H1 (cell line): Measurements from ENCODE around the gene TMIGD3. TPM values are rescaled to one million over a fixed set of nuclear protein-coding genes. Genes with fewer than 3 reads are reported as not detected.

Experiments used
- CTCF ChIA-PET: fragments of 300-600 bp; sonication (Branson Sonifier 250); formaldehyde crosslinking; loops from one replicate; lab custom pipeline; 2021; ENCODE audit not compliant: partially characterized antibody; lab: Charles Lee
- POLR2A ChIA-PET: fragments of 300-600 bp; sonication (Branson Sonifier 250); formaldehyde crosslinking; loops from one replicate; lab custom pipeline; 2021; ENCODE audit warnings: inconsistent platforms; ENCODE audit not compliant: partially characterized antibody; lab: Charles Lee
- DNase-seq, 2 experiments: peaks; one replicate each; pipeline versions ENCODE4 v3.0.0 to v3.0.0-alpha.2; 2010 to 2022; ENCODE audit warnings: low spot score in 2 of 2, low read depth in 1 of 2, mixed read lengths in 1 of 2
- FAIRE-seq: peaks from 2 replicates; lab custom pipeline; 2011; peaks lifted over from hg19 to GRCh38; lab: Jason Lieb, UNC
- H2AFZ ChIP-seq: 2 replicates; pipeline ENCODE4 v1.8.1; 2012; ENCODE audit warnings: low read length, inconsistent platforms
- H2AK5ac ChIP-seq: 2 replicates; pipeline ENCODE4 v1.6.1; 2013; ENCODE audit warnings: low read depth, low read length
- H2BK120ac ChIP-seq: replicated peaks from 2 replicates; pipeline ENCODE3; 2013; ENCODE audit warnings: low read depth, low read length, inconsistent platforms
- H2BK12ac ChIP-seq: 2 replicates; pipeline ENCODE4 v1.6.1; 2013; ENCODE audit warnings: low read depth, low read length
- H2BK15ac ChIP-seq: 2 replicates; pipeline ENCODE4 v1.6.1; 2013; ENCODE audit warnings: low read length
- H2BK20ac ChIP-seq: 2 replicates; pipeline ENCODE4 v1.6.1; 2013; ENCODE audit warnings: low read length
- H2BK5ac ChIP-seq: 2 replicates; pipeline ENCODE4 v1.6.1; 2013; ENCODE audit warnings: low read depth, low read length
- H3K14ac ChIP-seq: 2 replicates; pipeline ENCODE4 v1.6.1; 2013; ENCODE audit warnings: inconsistent platforms; ENCODE audit not compliant: insufficient read length
- H3K18ac ChIP-seq: 2 replicates; pipeline ENCODE4 v1.6.1; 2013; ENCODE audit warnings: low read length; ENCODE audit errors: extremely low read depth
- H3K23ac ChIP-seq: 2 replicates; pipeline ENCODE4 v1.6.1; 2013; ENCODE audit warnings: inconsistent platforms; ENCODE audit not compliant: insufficient read length
- H3K23me2 ChIP-seq: 2 replicates; pipeline ENCODE4 v1.6.1; 2013; ENCODE audit warnings: low read depth, low read length
- H3K27ac ChIP-seq: 2 replicates; pipeline ENCODE4 v1.6.1; 2011; ENCODE audit warnings: low read depth, low read length, inconsistent platforms
- H3K27me3 ChIP-seq, 4 experiments: replicated peaks in 1 of 4; 1 replicate in 1 of 4; 2 replicates in 3 of 4; pipeline versions ENCODE4 v1.6.1 to v1.8.1; 2011 to 2013; ENCODE audit warnings: low read length in 3 of 4, mild to moderate bottlenecking in 3 of 4, inconsistent platforms in 2 of 4, mixed read lengths in 2 of 4, moderate library complexity in 1 of 4; ENCODE audit not compliant: control insufficient read depth in 3 of 4, insufficient read depth in 3 of 4; ENCODE audit errors: extremely low read depth in 1 of 4
- H3K36me3 ChIP-seq, 4 experiments: 2 replicates each; pipeline versions ENCODE4 v1.6.1 to v1.8.1; 2011 to 2013; ENCODE audit warnings: mild to moderate bottlenecking in 4 of 4, low read length in 3 of 4, moderate library complexity in 2 of 4, control low read depth in 1 of 4, inconsistent platforms in 1 of 4; ENCODE audit not compliant: insufficient read depth in 4 of 4, control insufficient read depth in 2 of 4
- H3K4ac ChIP-seq: replicated peaks from 2 replicates; pipeline ENCODE3; 2013; ENCODE audit warnings: low read length, low read depth, mixed read lengths, inconsistent platforms; ENCODE audit not compliant: insufficient read length
- H3K4me1 ChIP-seq, 4 experiments: replicated peaks in 1 of 4; 1 replicate in 1 of 4; 2 replicates in 3 of 4; pipeline versions ENCODE4 v1.6.1 to v1.8.1; 2011 to 2013; ENCODE audit warnings: low read length in 3 of 4, inconsistent platforms in 2 of 4, mixed read lengths in 1 of 4; ENCODE audit not compliant: insufficient read depth in 4 of 4, control insufficient read depth in 3 of 4
- H3K4me2 ChIP-seq, 2 experiments: 2 replicates each; pipeline versions ENCODE4 v1.6.1 to v1.8.1; 2011 to 2013; ENCODE audit warnings: low read depth in 2 of 2, low read length in 2 of 2, control low read depth in 1 of 2, inconsistent platforms in 1 of 2, mild to moderate bottlenecking in 1 of 2; ENCODE audit not compliant: insufficient read depth in 1 of 2
- H3K4me3 ChIP-seq, 4 experiments: fragments of 200-600, 300-600 bp in 1 of 4; sonication (generic), shearing (Covaris generic), sonication (Bioruptor Twin) in 1 of 4; 2 replicates each; pipeline versions ENCODE4 v1.5.1 to v1.8.1; 2011 to 2016; ENCODE audit warnings: low read length in 4 of 4, low read depth in 3 of 4, control low read depth in 2 of 4, inconsistent platforms in 2 of 4, mild to moderate bottlenecking in 2 of 4, mixed read lengths in 1 of 4, moderate library complexity in 1 of 4; ENCODE audit not compliant: insufficient read depth in 2 of 4; ENCODE audit errors: extremely low read depth in 1 of 4
- H3K56ac ChIP-seq: replicated peaks from 2 replicates; pipeline ENCODE3; 2013; ENCODE audit warnings: low read depth, mild to moderate bottlenecking, mixed read lengths, low read length, inconsistent platforms; ENCODE audit not compliant: insufficient read length
- H3K79me1 ChIP-seq: 2 replicates; pipeline ENCODE4 v1.6.1; 2013; ENCODE audit warnings: low read depth, low read length, control low read depth
- H3K79me2 ChIP-seq, 2 experiments: 2 replicates each; pipeline versions ENCODE4 v1.6.1 to v1.8.1; 2012 to 2013; ENCODE audit warnings: low read length in 2 of 2, mild to moderate bottlenecking in 2 of 2, inconsistent platforms in 1 of 2; ENCODE audit not compliant: insufficient read depth in 2 of 2, control insufficient read depth in 1 of 2
- H3K9ac ChIP-seq, 4 experiments: replicated peaks in 1 of 4; 1 replicate in 1 of 4; 2 replicates in 3 of 4; pipeline versions ENCODE4 v1.6.1 to v1.8.1; 2011 to 2013; ENCODE audit warnings: low read depth in 3 of 4, low read length in 3 of 4, control low read depth in 2 of 4, mild to moderate bottlenecking in 2 of 4, moderate library complexity in 2 of 4, inconsistent platforms in 1 of 4; ENCODE audit errors: extremely low read depth in 1 of 4
- H3K9me3 ChIP-seq, 2 experiments: 2 replicates each; pipeline versions ENCODE4 v1.6.1 to v1.8.1; 2012 to 2013; ENCODE audit warnings: mild to moderate bottlenecking in 2 of 2, moderate library complexity in 2 of 2, control low read depth in 1 of 2, inconsistent platforms in 1 of 2, low read depth in 1 of 2, low read length in 1 of 2, mixed read lengths in 1 of 2; ENCODE audit not compliant: insufficient read depth in 2 of 2
- H4K20me1 ChIP-seq, 2 experiments: replicated peaks in 1 of 2; 2 replicates each; pipeline versions ENCODE3 to v1.8.1; 2011 to 2013; ENCODE audit warnings: inconsistent platforms in 2 of 2, low read length in 2 of 2, mild to moderate bottlenecking in 1 of 2; ENCODE audit not compliant: insufficient read depth in 2 of 2, control insufficient read depth in 1 of 2
- H4K5ac ChIP-seq: 2 replicates; pipeline ENCODE4 v1.6.1; 2013; ENCODE audit warnings: low read length, low read depth, mixed read lengths, inconsistent platforms; ENCODE audit not compliant: insufficient read length
- H4K8ac ChIP-seq: 2 replicates; pipeline ENCODE4 v1.8.0; 2013; ENCODE audit warnings: mild to moderate bottlenecking, moderate library complexity, low read length, inconsistent platforms; ENCODE audit not compliant: insufficient read depth; ENCODE audit errors: extremely low read depth
- H4K91ac ChIP-seq: replicated peaks from 2 replicates; pipeline ENCODE3; 2013; ENCODE audit warnings: low read length, mixed read lengths, inconsistent platforms; ENCODE audit not compliant: insufficient read length
- ATF2 ChIP-seq: IDR thresholded peaks from 2 replicates; pipeline ENCODE4 v1.6.1; 2012; ENCODE audit warnings: low read length, inconsistent platforms
- E2F6 ChIP-seq: IDR thresholded peaks from 2 replicates; pipeline ENCODE4 v1.6.1; 2012; ENCODE audit warnings: inconsistent platforms
- NRF1 ChIP-seq: IDR thresholded peaks from 2 replicates; pipeline ENCODE4 v1.6.1; 2011; ENCODE audit warnings: mild to moderate bottlenecking, low read depth, low read length, improper control_type of control experiment
- SP4 ChIP-seq: IDR thresholded peaks from 2 replicates; pipeline ENCODE4 v1.6.1; 2012; ENCODE audit warnings: low read length, inconsistent platforms
- WGBS, 2 experiments: shearing (Covaris generic) in 1 of 2; methylation state at CpG; one replicate each; pipeline versions ENCODE4 v1.1.6 to v1.1.7; 2013 to 2015; ENCODE audit warnings: low lambda C conversion rate in 2 of 2, mixed read lengths in 2 of 2, inconsistent platforms in 1 of 2, low coverage in 1 of 2, missing lambda C conversion rate in 1 of 2; ENCODE audit not compliant: insufficient replicate concordance in 2 of 2, insufficient coverage in 1 of 2, insufficient read length in 1 of 2; ENCODE audit errors: extremely low coverage in 1 of 2, missing lambda C conversion rate in 1 of 2; 5-methylcytosine and 5-hydroxymethylcytosine counted together
- polyA plus RNA-seq, 7 experiments: library from polyadenylated mRNA; depleted of rRNA in 3 of 7; stranded (reverse) in 5 of 7; unstranded in 2 of 7; fragments of >200 nt in 5 of 7; fragments of 200-250 nt in 2 of 7; gene quantifications; 1 replicate in 5 of 7; 2 replicates in 1 of 7; 4 replicates in 1 of 7; pipeline versions ENCODE4 v1.2.1 to v1.2.3, GENCODE V29; 2011 to 2013; ENCODE audit warnings: missing spikeins in 2 of 7, mixed read lengths in 2 of 7
- total RNA-seq: library from RNA; stranded (reverse); fragmentation: NEBNext Ultra II Directional; extraction: Animal tissue kit (Norgen Biotek cat#: 25700); gene quantifications from 2 replicates; pipeline ENCODE4 v1.2.1, GENCODE V29; 2021

TMIGD3 gene
- total and polyA plus RNA-seq, 2 of the 8 experiments (the other 6 are each of a cell fraction or from before 2014, with no cell fraction given), result not detected

- Histone ChIP-seq H3K14ac (no peak overlapping the region), H2BK20ac (no peak overlapping the region), H4K91ac (no peak overlapping the region), H3K23me2 (no peaks in the 10 kb centered on the region), H3K4me2 (no peak overlapping the region), H3K4ac (no peak overlapping the region), H3K18ac (no peak overlapping the region), H3K79me1 (no peaks in the 10 kb centered on the region), H4K5ac (no peak overlapping the region), H2BK12ac (no peak overlapping the region), H3K36me3 (no peaks in the 10 kb centered on the region; a peak in 1 of 8 replicates), H3K9me3 (no peaks in the 10 kb centered on the region), H2BK5ac (no peak overlapping the region), H3K9ac (no peak overlapping the region), H4K8ac (no peak overlapping the region), H3K27me3 (no peaks in the 10 kb centered on the region), H2BK15ac (no peak overlapping the region), H2BK120ac (no peak overlapping the region), H3K4me1 (no peaks in the 10 kb centered on the region), H3K56ac (no peak overlapping the region), H3K27ac (no peak overlapping the region), H3K4me3 (no peak overlapping the region), H3K79me2 (no peaks in the 10 kb centered on the region), H3K23ac (no peak overlapping the region), H4K20me1 (no peaks in the 10 kb centered on the region), H2AFZ (no peak overlapping the region), H2AK5ac (no peak overlapping the region)
- ChIA-PET POLR2A (interaction anchor here (1.7 kb wide), 1 partner anchor 23 kb away, joined by 4 read pairs; no protein-coding TSS in a partner anchor), CTCF (no interaction called here)
- no peak for TF ChIP-seq SP4
- TF ChIP-seq NRF1, result no peak
- TF ChIP-seq ATF2, result no peak
- TF ChIP-seq E2F6, result no peak
- no peak for FAIRE-seq
- no peak for DNase-seq
- WGBS, 2 experiments, result 87% methylated on average over 4 of the region's 4 CpGs; no CpG with 5 or more reads in 1 of the 2 experiments
Observed at GRCh38 chr1:111474521-111474920, 28.9 kb downstream of the TMIGD3 start.
